Loucy (cell line): ENCODE data around the gene POLQ.

Experiments used
- EZH2phosphoT487 ChIP-seq: fragments of 200-600 bp; IDR thresholded peaks from 2 replicates; pipeline ENCODE4 v1.6.1; 2018; ENCODE audit warnings: antibody characterized with exemption, mild to moderate bottlenecking, moderate library complexity, borderline replicate concordance
- TF ChIP-seq, protein P1 (sequence below): fragments of 200-600 bp; sonication (generic); conservative IDR thresholded peaks from 2 replicates; pipeline ENCODE4 v1.5.1; 2014; ENCODE audit warnings: mild to moderate bottlenecking, antibody characterized with exemption, low read length

DNA sequence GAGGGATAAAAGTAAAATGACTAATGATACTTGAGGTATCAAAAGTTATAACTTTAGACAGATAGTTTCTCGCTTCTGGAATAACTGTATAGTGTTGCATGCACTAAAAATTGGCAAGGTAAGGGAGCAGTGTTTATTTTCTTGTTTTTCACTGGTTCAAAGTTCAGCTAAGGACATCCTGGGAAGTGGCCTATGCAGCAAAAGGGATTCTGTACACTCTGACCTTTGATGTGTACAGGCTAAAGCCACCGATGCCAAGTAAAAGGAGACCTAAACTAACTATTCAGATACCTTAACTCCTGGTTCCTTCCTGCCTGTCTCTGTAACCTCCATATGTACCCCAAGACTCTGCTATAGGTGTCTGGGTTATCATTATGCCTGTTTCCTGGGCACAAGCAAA is 49.1 kb upstream of the POLQ start:
- no peak for TF ChIP-seq EZH2phosphoT487
- TF ChIP-seq, protein P1, sequence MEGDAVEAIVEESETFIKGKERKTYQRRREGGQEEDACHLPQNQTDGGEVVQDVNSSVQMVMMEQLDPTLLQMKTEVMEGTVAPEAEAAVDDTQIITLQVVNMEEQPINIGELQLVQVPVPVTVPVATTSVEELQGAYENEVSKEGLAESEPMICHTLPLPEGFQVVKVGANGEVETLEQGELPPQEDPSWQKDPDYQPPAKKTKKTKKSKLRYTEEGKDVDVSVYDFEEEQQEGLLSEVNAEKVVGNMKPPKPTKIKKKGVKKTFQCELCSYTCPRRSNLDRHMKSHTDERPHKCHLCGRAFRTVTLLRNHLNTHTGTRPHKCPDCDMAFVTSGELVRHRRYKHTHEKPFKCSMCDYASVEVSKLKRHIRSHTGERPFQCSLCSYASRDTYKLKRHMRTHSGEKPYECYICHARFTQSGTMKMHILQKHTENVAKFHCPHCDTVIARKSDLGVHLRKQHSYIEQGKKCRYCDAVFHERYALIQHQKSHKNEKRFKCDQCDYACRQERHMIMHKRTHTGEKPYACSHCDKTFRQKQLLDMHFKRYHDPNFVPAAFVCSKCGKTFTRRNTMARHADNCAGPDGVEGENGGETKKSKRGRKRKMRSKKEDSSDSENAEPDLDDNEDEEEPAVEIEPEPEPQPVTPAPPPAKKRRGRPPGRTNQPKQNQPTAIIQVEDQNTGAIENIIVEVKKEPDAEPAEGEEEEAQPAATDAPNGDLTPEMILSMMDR, result no peak
